GM19193 (cell line): ENCODE data around the gene CACNA1C.

Experiments
- POLR2A ChIP-seq: IDR thresholded peaks from 4 replicates; pipeline ENCODE4 v1.6.1; 2011; ENCODE audit not compliant: insufficient read depth, insufficient read length; ENCODE audit errors: extremely low read depth

The CACNA1C gene

GRCh38 chr12:2150833-2151232 lies 98.0 kb downstream of the CACNA1C start:
- TF ChIP-seq POLR2A, result no peak

- TF ChIP-seq POLR2A, result no peak
Measured at GRCh38 chr12:2151391-2151790, 98.6 kb downstream of the CACNA1C start.

- no peak for TF ChIP-seq POLR2A
Measured at GRCh38 chr12:2152134-2152533, 99.3 kb downstream of the CACNA1C start.

- TF ChIP-seq POLR2A, result no peak
Measured at GRCh38 chr12:2154050-2154449, 101.3 kb downstream of the CACNA1C start.

GRCh38 chr12:2154521-2154920 lies 101.7 kb downstream of the CACNA1C start:
- no peak for TF ChIP-seq POLR2A

- TF ChIP-seq POLR2A, result no peak
Measured at GRCh38 chr12:2156333-2156732, 103.5 kb downstream of the CACNA1C start.

- TF ChIP-seq POLR2A, result no peak
Measured at GRCh38 chr12:2160043-2160442, 107.3 kb downstream of the CACNA1C start.

- TF ChIP-seq POLR2A, result no peak
Measured at GRCh38 chr12:2161473-2161872, 108.7 kb downstream of the CACNA1C start.

- no peak for TF ChIP-seq POLR2A
Measured at GRCh38 chr12:2163177-2163941, 110.6 kb downstream of the CACNA1C start.

GRCh38 chr12:2165021-2165420 lies 112.2 kb downstream of the CACNA1C start:
- TF ChIP-seq POLR2A, result no peak

- TF ChIP-seq POLR2A, result no peak
Measured at GRCh38 chr12:2165927-2166326, 113.1 kb downstream of the CACNA1C start.

GRCh38 chr12:2166696-2167095 lies 113.9 kb downstream of the CACNA1C start:
- no peak for TF ChIP-seq POLR2A

- no peak for TF ChIP-seq POLR2A
Measured at GRCh38 chr12:2167231-2167630, 114.4 kb downstream of the CACNA1C start.

GRCh38 chr12:2168808-2169207 lies 116.0 kb downstream of the CACNA1C start:
- TF ChIP-seq POLR2A, result no peak

- TF ChIP-seq POLR2A, result no peak
Measured at GRCh38 chr12:2169489-2169888, 116.7 kb downstream of the CACNA1C start.

- TF ChIP-seq POLR2A, result no peak
Measured at GRCh38 chr12:2169940-2170339, 117.2 kb downstream of the CACNA1C start.

- TF ChIP-seq POLR2A, result no peak
Measured at GRCh38 chr12:2170376-2170775, 117.6 kb downstream of the CACNA1C start.

- no peak for TF ChIP-seq POLR2A
Measured at GRCh38 chr12:2171672-2172426, 119.1 kb downstream of the CACNA1C start.
